HCEC 1CT (cell line): ENCODE results near the gene C1orf74.
A peak's percentile ranks its signal among the peaks of the same experiment; 100 is the strongest.

Experiments
- DNase-seq: peaks from one replicate; pipeline ENCODE4 v3.0.0-alpha.2; 2017

Gene C1orf74

GRCh38 chr1:209784265-209785169, at the start of gene C1orf74:
Gene C1orf74, minus strand, starts transcription at chr1:209784559. Its CDS starts 925 bp downstream, at chr1:209783634.
- peak; percentile 97 for DNase-seq

GRCh38 chr1:209831615-209832014, 47.3 kb upstream of the C1orf74 start:
- peak; percentile 93 for DNase-seq

GRCh38 chr1:209830722-209831121, 46.4 kb upstream of the C1orf74 start:
- no peak for DNase-seq

GRCh38 chr1:209829716-209830115, 45.4 kb upstream of the C1orf74 start:
- DNase-seq = peak; percentile 65

GRCh38 chr1:209827384-209828262, 43.3 kb upstream of the C1orf74 start, which contains the start of gene UTP25:
Gene UTP25, plus strand, starts transcription at chr1:209827972. Its CDS starts 92 bp downstream, at chr1:209828064.
- DNase-seq = peak; percentile 97

- no peak for DNase-seq
Observed at GRCh38 chr1:209825591-209826434, 41.5 kb upstream of the C1orf74 start.

- peak; percentile 84 for DNase-seq
Observed at GRCh38 chr1:209823143-209824041, 39.0 kb upstream of the C1orf74 start.

- DNase-seq = no peak
Observed at GRCh38 chr1:209822706-209823105, 38.3 kb upstream of the C1orf74 start.

- no peak for DNase-seq
Observed at GRCh38 chr1:209820986-209821385, 36.6 kb upstream of the C1orf74 start.

GRCh38 chr1:209819058-209819457, 34.7 kb upstream of the C1orf74 start:
- DNase-seq = no peak

- no peak for DNase-seq
Observed at GRCh38 chr1:209817691-209818090, 33.3 kb upstream of the C1orf74 start.

GRCh38 chr1:209816923-209817322, 32.6 kb upstream of the C1orf74 start:
- no peak for DNase-seq

GRCh38 chr1:209815931-209816341, 31.6 kb upstream of the C1orf74 start:
- DNase-seq = no peak

GRCh38 chr1:209815490-209815889, 31.1 kb upstream of the C1orf74 start:
- DNase-seq = no peak

GRCh38 chr1:209813902-209814301, 29.5 kb upstream of the C1orf74 start:
- no peak for DNase-seq

GRCh38 chr1:209810783-209811182, 26.4 kb upstream of the C1orf74 start:
- DNase-seq = no peak

- no peak for DNase-seq
Observed at GRCh38 chr1:209809611-209810010, 25.3 kb upstream of the C1orf74 start.

- DNase-seq = peak; percentile 95
Observed at GRCh38 chr1:209808059-209808581, 23.8 kb upstream of the C1orf74 start.

- DNase-seq = no peak
Observed at GRCh38 chr1:209807509-209807908, 23.1 kb upstream of the C1orf74 start.

- DNase-seq = no peak
Observed at GRCh38 chr1:209805875-209806760, 21.8 kb upstream of the C1orf74 start, which contains the start of gene IRF6. Gene IRF6, minus strand, starts transcription at chr1:209806142. Its CDS starts 4,729 bp downstream, at chr1:209801413.
